SH-SY5Y (cell line): Measurements from ENCODE around the gene SLC52A3.

Source experiments
- GATA2 ChIP-seq: IDR thresholded peaks from 2 replicates; pipeline ENCODE4 v1.6.1; 2011; ENCODE audit warnings: mild to moderate bottlenecking, low read depth, low read length
- GATA3 ChIP-seq: IDR thresholded peaks from 2 replicates; pipeline ENCODE4 v1.6.1; 2011; ENCODE audit warnings: low read depth, mild to moderate bottlenecking, low read length, moderate library complexity

DNA sequence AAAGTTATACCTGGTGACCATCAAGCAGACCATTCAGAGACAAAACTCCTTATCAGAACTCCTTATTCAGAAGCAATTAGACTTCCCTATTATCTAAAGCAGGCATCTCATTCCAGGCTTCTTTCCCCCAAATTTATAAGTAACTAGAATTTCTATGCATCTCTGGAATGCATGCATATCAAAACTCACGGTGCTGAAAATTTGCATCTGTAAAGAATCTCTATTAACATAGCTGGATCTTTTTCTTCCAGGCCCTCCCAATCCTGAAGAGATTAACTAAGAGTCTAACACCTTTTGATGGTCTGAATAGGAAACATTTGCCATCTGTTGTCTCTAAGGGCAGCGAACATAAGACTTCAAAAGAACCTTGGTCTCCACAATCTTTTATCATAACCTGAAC is 22.8 kb upstream of the SLC52A3 start:
- no peak for TF ChIP-seq GATA2
- no peak for TF ChIP-seq GATA3
